HG03378 (cell line): ENCODE measurements around the gene SLC35D3.
"Not testable (repeated sequence)": the region's sequence is repeated elsewhere in the genome, so short reads cannot be mapped to it uniquely, and the experiment has no call there.

ENCODE experiments used
- ATAC-seq: cut with Tn5 transposase; IDR thresholded peaks from one replicate; pipeline ENCODE4 v1.9.1; 2021; ENCODE audit warnings: mild to moderate bottlenecking, moderate library complexity; ENCODE audit not compliant: unreplicated experiment

Gene SLC35D3, protein sequence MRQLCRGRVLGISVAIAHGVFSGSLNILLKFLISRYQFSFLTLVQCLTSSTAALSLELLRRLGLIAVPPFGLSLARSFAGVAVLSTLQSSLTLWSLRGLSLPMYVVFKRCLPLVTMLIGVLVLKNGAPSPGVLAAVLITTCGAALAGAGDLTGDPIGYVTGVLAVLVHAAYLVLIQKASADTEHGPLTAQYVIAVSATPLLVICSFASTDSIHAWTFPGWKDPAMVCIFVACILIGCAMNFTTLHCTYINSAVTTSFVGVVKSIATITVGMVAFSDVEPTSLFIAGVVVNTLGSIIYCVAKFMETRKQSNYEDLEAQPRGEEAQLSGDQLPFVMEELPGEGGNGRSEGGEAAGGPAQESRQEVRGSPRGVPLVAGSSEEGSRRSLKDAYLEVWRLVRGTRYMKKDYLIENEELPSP

GRCh38 chr6:136921936-136922684 lies at the start of gene SLC35D3:
Gene SLC35D3 (plus strand): TSS chr6:136922301. CDS start chr6:136922429, 128 bp downstream.
- ATAC-seq: no peak

GRCh38 chr6:136873748-136874147 lies 48.4 kb upstream of the SLC35D3 start:
- no peak for ATAC-seq

- ATAC-seq: not testable (repeated sequence)
Measured at GRCh38 chr6:136876469-136876868, 45.6 kb upstream of the SLC35D3 start.

- no peak for ATAC-seq
Measured at GRCh38 chr6:136880748-136881460, 41.2 kb upstream of the SLC35D3 start.

DNA sequence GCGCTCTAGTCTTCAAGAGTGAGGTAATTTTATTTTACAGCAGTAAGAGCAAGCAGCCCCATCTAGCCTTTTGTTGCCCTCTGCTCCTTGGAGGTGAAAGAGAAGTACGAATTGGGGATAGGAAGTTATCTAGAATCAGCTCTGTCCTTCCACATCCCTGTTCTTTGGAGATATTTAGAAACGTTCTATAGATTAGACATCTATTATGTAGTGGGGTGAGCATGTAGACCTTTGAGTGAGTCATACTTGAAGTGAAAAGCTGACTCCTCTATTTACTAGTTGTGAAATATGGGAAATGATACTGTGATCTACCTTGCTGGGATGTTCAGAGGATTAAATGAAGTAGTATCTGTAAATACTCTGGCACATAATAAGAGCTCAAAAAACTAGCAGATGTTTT lies 36.0 kb upstream of the SLC35D3 start:
- no peak for ATAC-seq

DNA sequence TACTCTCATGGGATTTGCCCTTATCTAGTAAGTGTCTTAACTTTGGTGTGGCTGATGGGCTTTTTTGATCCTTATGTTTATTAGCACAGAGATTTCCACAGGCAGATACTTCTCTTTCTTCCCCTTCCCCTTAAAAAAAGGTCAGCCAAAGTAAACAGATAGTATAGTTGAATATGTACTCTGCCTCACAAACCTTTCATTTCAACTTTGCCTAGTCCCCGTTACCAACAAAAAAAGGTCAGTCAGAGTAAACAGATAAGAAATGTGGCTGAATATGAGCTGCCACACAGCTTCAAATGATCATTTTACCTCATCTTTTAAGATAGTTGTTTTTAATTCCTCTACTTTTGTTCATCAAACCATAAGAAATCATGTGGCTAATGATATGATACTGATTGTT lies 34.1 kb upstream of the SLC35D3 start:
- no peak for ATAC-seq

GRCh38 chr6:136889271-136890193 lies 32.6 kb upstream of the SLC35D3 start:
- ATAC-seq: no peak

- ATAC-seq: no peak
Measured at GRCh38 chr6:136890194-136890839, 31.8 kb upstream of the SLC35D3 start.

GRCh38 chr6:136890986-136891385 lies 31.1 kb upstream of the SLC35D3 start:
- ATAC-seq: no peak

- no peak for ATAC-seq
Measured at GRCh38 chr6:136893187-136893586, 28.9 kb upstream of the SLC35D3 start.

DNA sequence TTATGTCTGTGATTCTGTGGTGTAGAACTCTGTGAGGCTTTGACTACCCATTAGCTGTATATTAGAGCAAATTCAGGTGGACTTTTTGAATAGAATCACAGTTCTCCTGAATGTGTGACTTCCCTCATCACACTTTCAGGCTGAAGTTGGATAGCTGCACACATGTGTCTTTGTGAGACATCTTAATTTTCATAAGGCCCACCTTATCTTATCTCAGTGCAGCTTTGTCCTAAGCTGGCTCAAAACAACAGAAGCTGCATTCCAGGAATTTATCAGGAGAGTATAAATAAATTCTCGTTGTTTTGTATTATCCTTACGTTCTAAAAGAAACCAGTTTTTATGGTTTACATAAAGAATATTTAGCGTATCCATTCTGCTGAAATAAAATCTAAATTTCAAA lies 26.2 kb upstream of the SLC35D3 start:
- ATAC-seq: no peak

GRCh38 chr6:136897071-136897470 lies 25.0 kb upstream of the SLC35D3 start:
- no peak for ATAC-seq

- ATAC-seq: no peak
Measured at GRCh38 chr6:136901212-136901784, 20.8 kb upstream of the SLC35D3 start.

DNA sequence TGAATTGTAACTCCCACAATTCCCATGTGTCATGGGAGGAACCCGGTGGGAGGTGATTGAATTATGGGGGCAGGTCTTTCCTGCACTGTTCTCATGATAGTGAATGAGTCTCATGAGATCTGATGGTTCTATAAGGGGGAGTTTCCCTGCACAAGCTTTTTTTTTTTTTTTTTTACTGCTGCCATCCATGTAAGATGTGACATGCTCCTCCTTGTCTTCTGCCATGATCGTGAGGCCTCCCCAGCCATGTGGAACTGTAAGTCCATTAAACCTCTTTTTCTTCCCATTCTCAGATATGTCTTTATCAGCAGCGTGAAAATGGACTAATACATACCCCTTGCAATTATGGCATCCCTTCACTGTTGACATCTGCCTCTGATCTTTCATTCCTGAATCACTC lies 17.6 kb upstream of the SLC35D3 start:
- ATAC-seq: not testable (repeated sequence)

- no peak for ATAC-seq
Measured at GRCh38 chr6:136914947-136915346, 7.2 kb upstream of the SLC35D3 start.

DNA sequence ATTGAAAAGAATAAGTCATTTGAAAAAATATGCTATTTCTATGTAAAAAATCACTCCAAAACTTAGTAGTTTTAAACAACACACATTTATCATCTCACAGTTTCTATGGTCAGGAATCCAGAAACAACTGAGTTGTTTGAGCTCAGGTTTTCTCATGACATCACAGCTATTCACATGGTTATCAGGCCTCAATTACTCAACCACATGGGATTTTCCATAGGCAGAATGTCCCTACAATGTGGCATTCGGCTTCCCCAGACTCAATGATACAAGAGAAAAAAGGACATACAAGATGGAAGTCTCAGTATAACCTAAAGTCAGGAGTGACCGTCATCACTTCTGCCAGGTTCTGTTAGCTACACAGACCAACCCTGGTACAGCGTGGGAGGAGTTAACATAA lies 3.4 kb upstream of the SLC35D3 start:
- ATAC-seq: no peak

GRCh38 chr6:136920216-136920615 lies 1.9 kb upstream of the SLC35D3 start:
- no peak for ATAC-seq

GRCh38 chr6:136920671-136921380 lies 1.3 kb upstream of the SLC35D3 start:
- no peak for ATAC-seq

DNA sequence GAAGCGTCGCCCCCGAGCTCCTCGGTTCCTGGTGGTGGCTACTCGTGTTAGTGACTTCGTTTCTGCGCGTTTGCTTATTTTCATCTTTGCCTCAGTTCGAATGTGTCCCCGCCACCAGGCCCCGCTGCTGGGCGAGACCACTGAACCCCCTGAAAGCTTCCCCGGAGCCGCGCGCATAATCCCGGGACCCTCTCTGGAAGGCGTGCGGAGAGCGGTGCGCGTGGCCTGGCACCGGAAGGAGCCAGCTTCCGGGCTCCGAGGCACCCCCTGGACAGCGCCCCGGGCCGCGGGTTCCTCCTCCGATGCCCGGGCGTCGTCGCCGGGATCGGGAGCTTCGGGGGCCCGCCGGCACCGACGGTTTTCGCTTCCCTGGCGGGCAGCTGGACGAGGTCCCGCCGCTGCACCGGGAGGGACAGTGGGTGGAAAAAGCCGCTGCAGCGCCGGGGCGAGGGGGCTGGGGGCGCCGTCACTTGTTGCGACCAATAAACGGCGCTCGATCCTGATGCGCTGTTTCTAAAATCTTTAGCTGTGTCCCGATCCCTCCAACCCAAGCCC lies 643 bp upstream of the SLC35D3 start:
- ATAC-seq: no peak
